Measurements from ENCODE around the gene TPST2. TPM values are rescaled to one million over a fixed set of nuclear protein-coding genes. Genes with fewer than 3 reads are reported as not detected.
A peak's percentile ranks its signal among the peaks of the same experiment; 100 is the strongest.

Gene TPST2
- total and polyA plus RNA-seq, 9 of the 15 experiments (the other 6 are each of a cell fraction or from before 2014, with no cell fraction given): 14.2 to 123 (median 60.1) TPM

DNA sequence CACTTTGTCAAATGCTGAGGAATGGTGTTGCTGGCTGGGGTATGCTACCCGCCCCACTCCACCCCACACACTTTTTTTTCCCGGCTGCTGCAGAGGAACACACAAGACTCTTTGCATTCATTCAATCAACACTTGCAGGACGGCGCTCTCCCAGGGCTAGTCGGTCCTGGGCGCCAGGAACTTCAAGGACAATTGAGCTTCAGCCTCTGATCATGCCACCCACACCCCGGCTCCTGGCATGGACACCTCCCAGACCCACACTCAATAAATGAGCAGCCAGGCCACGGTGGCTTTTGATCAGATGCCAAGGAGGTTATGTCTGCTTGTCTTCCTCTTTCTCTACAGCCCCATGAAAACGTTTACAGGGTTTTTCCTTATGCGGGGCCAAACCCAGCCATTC, 19.8 kb downstream of the TPST2 start:
- POLR2A ChIA-PET: interaction anchor here (0.9 kb wide), 2 partner anchors 16 to 52 kb away, joined by 3 read pairs; no protein-coding TSS in a partner anchor
- Histone ChIP-seq H3K27ac (ENCODE audit: extremely low read depth, low read depth, low read length) (no peak overlapping the region), H4K20me1 (replicated peaks; ENCODE audit: control insufficient read depth, insufficient read depth, low read length) (peaks cover 63% of the 10 kb centered on the region), H3K9me1 (ENCODE audit: control insufficient read depth, insufficient read depth, low read length) (peaks cover 5% of the 10 kb centered on the region), H3K79me2 (ENCODE audit: control insufficient read depth, insufficient read depth, low read length) (peaks cover 96% of the 10 kb centered on the region), H3K4me1 (replicated peaks in 1 of 2; ENCODE audit: control insufficient read depth in 2 of 2, insufficient read depth in 2 of 2, low read length in 2 of 2) (peaks cover 7 to 29% of the 10 kb centered on the region in 2 experiments), H3K27me3 (ENCODE audit: control insufficient read depth in 2 of 2, insufficient read depth in 2 of 2, low read length in 2 of 2) (no peaks in the 10 kb centered on the region), H3K4me2 (ENCODE audit: insufficient read depth, low read length) (no peak overlapping the region), H3K36me3 (ENCODE audit: control insufficient read depth, insufficient read depth, low read length) (peaks cover 85% of the 10 kb centered on the region), H3K9ac (ENCODE audit: insufficient read depth in 1 of 2, low read depth in 2 of 2, low read length in 2 of 2) (no peak overlapping the region), H2AFZ (ENCODE audit: low read depth, low read length) (no peak overlapping the region), H3K9me3 (replicated peaks; ENCODE audit: control insufficient read depth, insufficient read depth, low read depth, low read length) (no peaks in the 10 kb centered on the region), H3K4me3 (no peak overlapping the region)
- no peak for DNase-seq (ENCODE audit: extremely low read depth in 1 of 4, low spot score in 3 of 4)
- intact Hi-C loops (cut with micrococcal nuclease): no loop called here
- 83% methylated on average over 3 of the region's 10 CpGs for WGBS (ENCODE audit: insufficient coverage, low coverage, missing lambda C conversion rate)
- no peak for FAIRE-seq
- TF ChIP-seq POLR2G (IDR thresholded peaks at IDR 0.05; ENCODE audit: low read depth, low read length) (0 out of 2 replicates have a peak, but pooled peaks have one; percentile 25), ZNF197 (CRISPR knock-in tag; IDR thresholded peaks at IDR 0.05; ENCODE audit: low read depth) (no peak)
- in situ Hi-C loops (cut with MboI): no loop called here
- CTCF ChIA-PET (ENCODE audit: low intra/inter-chr PET ratio): no interaction called here
- BruUV-seq (replicated peaks): no TSS peak
- ATAC-seq: no peak

DNA sequence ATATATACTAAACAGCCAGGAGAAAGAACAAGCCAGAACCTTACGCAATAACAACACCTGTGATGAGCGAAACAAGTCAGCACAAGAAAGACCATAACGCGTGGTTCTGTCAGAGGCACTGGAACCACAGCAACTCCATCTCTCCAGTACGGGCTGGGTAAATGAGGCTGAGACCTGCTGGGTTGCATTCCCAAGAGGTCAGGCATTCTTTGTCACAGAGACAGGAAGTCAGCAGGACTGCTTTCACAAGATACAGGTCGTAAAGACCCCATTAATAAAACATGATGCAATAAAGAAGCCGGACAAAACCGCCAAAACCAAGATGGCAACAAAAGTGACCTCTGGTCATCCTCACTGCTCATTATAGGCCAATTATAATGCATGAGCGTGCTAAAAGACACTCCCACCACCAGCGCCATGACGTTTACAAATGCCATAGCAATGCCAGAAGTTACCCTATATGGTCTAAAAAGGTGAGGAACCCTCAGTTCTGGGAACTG, 21.7 kb downstream of the TPST2 start:
- Histone ChIP-seq H3K79me2 (ENCODE audit: control insufficient read depth, insufficient read depth, low read length) (peaks cover 95% of the 10 kb centered on the region), H3K4me1 (replicated peaks in 1 of 2; ENCODE audit: control insufficient read depth in 2 of 2, insufficient read depth in 2 of 2, low read length in 2 of 2) (peaks cover 9 to 17% of the 10 kb centered on the region in 2 experiments), H3K27ac (ENCODE audit: extremely low read depth, low read depth, low read length) (peak overlapping the region; percentile 41), H4K20me1 (replicated peaks; ENCODE audit: control insufficient read depth, insufficient read depth, low read length) (peaks cover 58% of the 10 kb centered on the region), H3K9ac (ENCODE audit: insufficient read depth in 1 of 2, low read depth in 2 of 2, low read length in 2 of 2) (no peak overlapping the region), H3K4me2 (ENCODE audit: insufficient read depth, low read length) (no peak overlapping the region), H3K9me1 (ENCODE audit: control insufficient read depth, insufficient read depth, low read length) (peaks cover 5% of the 10 kb centered on the region), H3K9me3 (replicated peaks; ENCODE audit: control insufficient read depth, insufficient read depth, low read depth, low read length) (no peaks in the 10 kb centered on the region), H3K27me3 (ENCODE audit: control insufficient read depth in 2 of 2, insufficient read depth in 2 of 2, low read length in 2 of 2) (no peaks in the 10 kb centered on the region), H3K4me3 (no peak overlapping the region), H2AFZ (ENCODE audit: low read depth, low read length) (no peak overlapping the region), H3K36me3 (ENCODE audit: control insufficient read depth, insufficient read depth, low read length) (peaks cover 82% of the 10 kb centered on the region)
- ATAC-seq: no peak
- intact Hi-C loops (cut with micrococcal nuclease) (no loop called here), in situ Hi-C loops (cut with MboI) (no loop called here)
- no TSS peak for BruUV-seq (replicated peaks)
- CTCF ChIA-PET (ENCODE audit: low intra/inter-chr PET ratio): no interaction called here
- POLR2A ChIA-PET: no interaction called here
- FAIRE-seq: no peak
- DNase-seq (ENCODE audit: extremely low read depth in 1 of 4, low spot score in 3 of 4): no peak
- 71% methylated on average over 11 of the region's 11 CpGs for WGBS (ENCODE audit: insufficient coverage, low coverage, missing lambda C conversion rate)
- TF ChIP-seq ZNF311 (CRISPR knock-in tag; IDR thresholded peaks at IDR 0.05) (peak; percentile 53; the same call in 1 of the 2 replicates), CEBPG (CRISPR knock-in tag; IDR thresholded peaks at IDR 0.05) (peak; percentile 72), CEBPG (tag; conservative IDR thresholded peaks at IDR 0.05 in 1 of 2, IDR thresholded peaks at IDR 0.05 in 1 of 2) (peak; percentile 71 to 94; a peak in 3 of 4 replicates), ADNP (tag; IDR thresholded peaks at IDR 0.05) (no peak), NR2C1 (IDR thresholded peaks at IDR 0.05) (no peak), NR2C1 (tag; IDR thresholded peaks at IDR 0.05) (peak; percentile 76), CEBPB (tag; IDR thresholded peaks at IDR 0.05) (peak; percentile 84), DMBX1 (CRISPR knock-in tag; IDR thresholded peaks at IDR 0.05; ENCODE audit: borderline replicate concordance) (peak; percentile 83; the same call in 1 of the 2 replicates), ZNF589 (CRISPR knock-in tag; IDR thresholded peaks at IDR 0.05; ENCODE audit: low read depth) (0 out of 2 replicates have a peak, but pooled peaks have one; percentile 26)
- TF ChIP-seq, protein P1, sequence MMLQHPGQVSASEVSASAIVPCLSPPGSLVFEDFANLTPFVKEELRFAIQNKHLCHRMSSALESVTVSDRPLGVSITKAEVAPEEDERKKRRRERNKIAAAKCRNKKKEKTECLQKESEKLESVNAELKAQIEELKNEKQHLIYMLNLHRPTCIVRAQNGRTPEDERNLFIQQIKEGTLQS (IDR thresholded peaks at IDR 0.05): peak; percentile 65
- TF ChIP-seq, protein P1 (CRISPR knock-in tag; conservative IDR thresholded peaks at IDR 0.05): no peak
